NCI-H1417 (cell line): Measurements from ENCODE around the gene ABL2.
A peak's percentile ranks its signal among the peaks of the same experiment; 100 is the strongest.
"Not testable (repeated sequence)": the region's sequence is repeated elsewhere in the genome, so short reads cannot be mapped to it uniquely, and the experiment has no call there.

Experiments
- DNase-seq, 3 experiments: peaks; one replicate each; lab custom pipeline; 2025; lab: John Stamatoyannopoulos, UW

ABL2 gene

DNA sequence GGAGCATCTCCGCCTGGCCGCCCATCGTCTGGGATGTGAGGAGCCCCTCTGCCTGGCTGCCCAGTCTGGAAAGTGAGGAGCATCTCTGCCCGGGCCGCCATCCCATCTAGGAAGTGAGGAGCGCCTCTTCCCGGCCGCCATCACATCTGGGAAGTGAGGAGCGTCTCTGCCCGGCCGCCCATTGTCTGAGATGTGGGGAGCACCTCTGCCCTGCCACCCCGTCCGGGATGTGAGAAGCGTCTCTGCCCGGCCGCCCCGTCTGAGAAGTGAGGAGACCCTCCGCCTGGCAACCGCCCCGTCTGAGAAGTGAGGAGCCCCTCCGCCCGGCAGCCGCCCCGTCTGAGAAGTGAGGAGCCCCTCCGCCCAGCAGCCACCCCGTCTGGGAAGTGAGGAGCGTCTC lies 94.3 kb downstream of the ABL2 start:
- not testable (repeated sequence) for DNase-seq

DNA sequence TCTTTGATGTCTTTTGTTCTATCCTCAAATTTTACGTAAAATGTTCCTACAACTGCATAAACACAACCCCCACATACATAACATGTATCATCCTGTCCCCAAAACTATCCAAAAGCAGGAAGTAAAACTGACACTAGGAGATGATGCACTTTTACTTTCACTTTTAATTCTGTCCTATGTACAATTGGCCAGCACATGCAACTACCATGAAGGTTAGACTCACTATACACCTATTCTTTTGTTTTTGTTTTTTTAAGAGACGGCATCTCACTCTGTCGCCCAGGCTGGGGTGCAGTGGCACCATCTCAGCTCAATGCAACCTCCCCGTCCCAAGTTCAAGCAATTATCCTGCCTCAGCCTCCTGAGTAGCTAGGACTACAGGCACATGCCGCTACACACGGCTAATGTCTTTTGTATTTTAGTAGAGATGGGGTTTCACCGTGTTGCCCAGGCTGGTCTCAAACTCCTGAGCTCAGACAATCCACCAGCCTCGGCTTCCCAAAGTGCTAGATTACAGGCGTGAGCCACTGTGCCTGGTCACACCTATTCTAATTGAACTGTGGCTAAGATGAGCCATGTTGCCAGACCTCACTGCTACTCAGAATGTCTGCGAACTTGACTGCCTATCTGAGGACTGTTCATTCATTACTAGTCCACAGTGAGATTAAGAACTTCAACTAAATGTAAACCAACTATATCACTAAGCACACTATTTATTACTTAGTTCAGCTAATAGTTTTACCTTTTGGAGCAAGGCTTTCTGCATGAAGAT lies 99.6 kb downstream of the ABL2 start:
- DNase-seq, result no peak

DNA sequence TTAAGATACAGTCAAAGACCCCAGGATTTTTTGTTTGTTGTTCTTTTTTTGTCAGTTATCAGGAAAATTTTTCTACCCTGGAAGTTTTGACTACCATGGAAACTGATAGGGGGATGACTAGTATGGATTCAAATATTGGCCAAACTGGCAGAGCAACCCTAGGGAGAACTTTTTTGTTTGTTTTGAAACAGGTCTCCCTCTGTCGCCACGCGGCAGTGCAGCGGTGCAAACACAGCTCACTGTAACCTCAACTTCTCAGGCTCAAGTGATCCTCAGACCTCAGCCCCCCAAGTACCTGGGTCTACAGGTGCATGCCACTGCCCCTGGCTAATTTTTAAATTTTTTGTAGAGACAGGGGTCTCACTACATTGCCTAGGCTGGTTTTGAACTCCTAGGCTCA lies 101.0 kb downstream of the ABL2 start:
- no peak for DNase-seq

DNA sequence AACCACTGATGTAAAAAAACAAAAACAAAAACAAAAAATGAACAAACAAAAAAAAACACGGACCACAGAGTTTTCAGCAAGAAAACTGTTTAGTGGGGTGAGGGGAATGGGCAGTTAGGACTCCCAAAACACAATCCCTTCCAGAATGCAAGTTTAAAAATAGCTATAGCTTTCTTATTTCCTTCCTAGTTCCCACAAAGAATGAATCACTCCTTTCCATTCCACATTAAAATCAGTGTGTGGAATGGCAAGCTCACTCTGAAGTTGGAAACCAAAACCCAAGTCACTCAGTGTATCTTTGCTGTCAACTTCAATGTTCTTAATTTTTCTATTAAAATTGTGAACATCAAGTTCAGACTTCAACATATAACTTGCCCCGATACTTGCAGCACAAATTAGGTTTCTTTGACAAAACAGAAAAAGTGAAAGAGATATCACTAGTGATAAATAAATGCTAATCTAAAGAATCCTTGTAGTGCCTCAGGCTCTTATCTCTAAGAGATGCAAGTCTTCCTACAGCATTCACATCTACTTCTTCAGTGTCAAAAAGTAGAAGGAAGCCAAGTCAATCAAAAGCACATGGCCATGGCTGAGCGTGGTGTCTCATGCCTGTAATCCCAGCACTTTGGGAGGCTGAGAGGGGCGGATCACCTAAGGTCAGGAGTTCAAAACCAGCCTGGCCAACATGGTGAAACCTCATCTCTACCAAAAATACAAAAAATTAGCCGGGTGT lies 102.1 kb downstream of the ABL2 start:
- DNase-seq, result no peak

DNA sequence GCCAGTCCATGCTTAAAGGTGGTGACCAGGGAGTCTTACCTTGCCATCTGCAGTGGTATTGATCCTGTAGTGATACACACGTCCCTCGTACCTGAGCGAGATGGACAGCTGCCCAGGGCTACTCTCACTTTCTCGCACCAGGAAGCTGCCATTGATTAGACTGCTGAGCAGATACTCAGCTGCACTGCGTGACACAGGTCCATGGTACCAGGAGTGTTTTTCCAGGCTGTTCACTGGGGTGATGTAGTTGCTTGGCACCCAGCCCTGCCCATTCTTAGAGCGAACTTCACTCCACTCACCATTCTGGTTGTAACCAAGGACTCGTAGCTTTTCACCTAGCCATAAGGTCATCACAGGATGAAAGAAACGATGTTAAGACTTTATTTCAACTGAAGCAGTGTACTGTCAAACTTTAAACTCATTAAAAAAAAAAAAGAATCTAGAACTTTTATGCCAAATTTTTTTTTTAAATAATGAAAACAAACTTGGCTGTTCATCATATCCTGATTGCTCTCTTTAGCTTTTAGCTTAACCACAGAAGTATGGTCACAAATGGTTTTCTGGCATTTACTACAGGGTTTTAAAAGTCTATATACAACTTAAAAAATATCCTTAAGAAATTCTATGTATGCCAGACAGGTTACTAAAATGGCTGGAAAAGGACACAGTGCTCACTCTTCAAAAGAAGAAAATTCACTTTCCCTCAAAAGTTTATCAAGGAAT lies 103.0 kb downstream of the ABL2 start:
- no peak for DNase-seq

DNA sequence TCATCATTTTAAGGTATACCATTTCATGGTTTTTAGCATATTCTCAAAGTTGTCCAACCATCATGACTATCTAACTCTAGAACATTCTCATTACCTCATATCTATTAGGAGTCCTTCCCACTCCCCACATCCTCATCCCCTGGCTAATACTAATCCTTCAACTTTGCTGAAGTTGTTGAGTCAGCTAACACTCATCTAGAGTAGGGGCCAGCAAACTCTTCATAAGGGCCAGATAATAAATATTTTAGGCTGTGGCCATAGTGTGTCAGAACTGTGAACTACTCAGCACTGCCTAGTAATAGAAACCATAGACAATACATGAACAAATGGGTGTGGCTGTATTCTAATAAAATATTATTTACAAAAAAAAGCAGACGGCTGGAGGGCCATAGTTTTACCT lies 104.6 kb downstream of the ABL2 start:
- no peak for DNase-seq

DNA sequence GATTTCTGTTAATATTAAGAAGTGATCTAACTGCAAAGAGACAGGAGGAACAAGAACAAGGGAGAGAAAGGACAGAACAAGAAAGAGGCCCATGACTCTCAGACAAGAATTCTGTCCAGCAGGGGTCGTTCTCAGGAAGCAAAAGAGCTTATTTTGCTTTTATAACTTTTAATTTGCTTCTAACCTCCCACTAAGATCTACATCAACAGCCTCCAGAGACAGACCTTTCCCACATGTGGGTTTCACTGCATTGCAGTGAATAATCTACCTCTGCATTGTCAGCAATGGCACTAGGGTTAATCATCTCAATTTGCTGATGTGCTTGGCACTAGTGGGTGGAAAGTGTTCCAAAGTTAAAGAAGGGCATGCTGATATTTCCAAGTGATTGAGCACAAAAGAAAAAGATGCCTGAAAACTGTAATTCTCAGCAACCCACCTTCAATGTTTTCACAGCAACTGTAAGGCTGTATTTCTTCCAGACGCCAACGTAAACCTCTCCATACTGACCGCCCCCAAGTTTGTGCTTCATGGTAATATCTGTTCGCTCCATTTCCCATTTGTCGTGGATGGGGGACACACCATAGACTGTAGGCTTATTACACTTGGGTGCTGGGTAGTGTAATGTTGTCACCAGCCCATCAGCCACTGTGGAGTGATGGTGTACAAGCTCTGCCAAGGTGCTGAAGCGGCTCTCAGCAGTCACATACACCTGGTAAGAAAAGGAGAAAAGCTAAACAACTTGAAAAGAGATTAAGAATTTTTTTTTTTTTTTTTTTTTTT lies 108.1 kb downstream of the ABL2 start:
- no peak for DNase-seq

DNA sequence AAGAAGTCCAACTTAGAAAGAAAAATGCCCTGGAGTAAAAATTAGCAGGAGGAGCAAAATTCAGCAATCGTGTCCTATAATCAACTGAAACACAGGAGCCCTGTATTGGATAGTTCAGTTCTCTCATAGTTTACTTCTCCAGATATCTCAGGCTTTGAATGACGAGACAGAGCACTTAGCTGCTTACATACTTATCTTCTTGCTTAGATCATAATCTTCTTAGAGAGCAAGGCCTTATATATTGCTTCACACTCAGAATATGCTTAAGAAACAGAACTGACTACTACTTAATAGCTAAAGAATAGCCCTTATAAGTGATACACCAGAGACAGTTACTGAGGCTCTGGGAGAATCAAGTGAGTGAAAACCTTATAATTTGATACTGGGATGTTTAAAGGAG lies 108.7 kb downstream of the ABL2 start:
- no peak for DNase-seq

DNA sequence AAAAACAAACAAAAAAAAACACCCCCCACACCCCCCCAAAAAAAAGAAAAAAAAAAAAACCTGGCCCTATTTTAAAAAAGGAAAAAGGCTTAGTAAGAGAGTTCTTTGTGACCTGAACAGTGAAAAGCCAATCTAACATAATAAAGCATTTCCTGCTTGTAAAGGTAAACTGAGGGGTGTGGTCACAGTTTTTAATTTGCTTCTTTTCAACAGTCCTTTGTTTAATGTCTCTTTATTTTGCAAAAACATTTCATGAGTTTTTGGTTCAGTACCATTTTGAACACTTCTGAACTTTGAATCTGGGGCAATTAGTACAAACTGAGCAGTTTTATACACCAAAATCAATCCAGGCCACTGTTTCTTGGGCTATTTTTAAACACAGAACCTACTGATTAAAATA lies 110.0 kb downstream of the ABL2 start:
- no peak for DNase-seq

DNA sequence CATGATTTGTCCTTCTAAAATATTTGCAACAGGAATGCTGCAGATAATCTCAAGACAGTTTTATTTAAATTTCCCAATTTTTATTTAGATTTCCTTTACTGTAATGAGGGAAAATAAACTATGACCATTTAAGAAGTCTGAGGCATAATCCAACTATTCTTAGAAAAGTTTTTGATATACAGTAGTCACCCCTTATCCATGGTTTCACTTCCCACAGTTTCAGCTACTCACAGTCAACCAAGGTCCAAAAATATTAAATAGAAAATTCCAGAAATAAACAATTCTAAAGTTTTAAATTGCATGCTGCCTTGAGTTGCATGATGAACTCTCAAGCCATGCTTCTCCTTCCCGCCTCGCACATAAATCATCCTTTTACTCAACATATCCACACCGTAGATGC lies 114.3 kb downstream of the ABL2 start:
- DNase-seq, result no peak

DNA sequence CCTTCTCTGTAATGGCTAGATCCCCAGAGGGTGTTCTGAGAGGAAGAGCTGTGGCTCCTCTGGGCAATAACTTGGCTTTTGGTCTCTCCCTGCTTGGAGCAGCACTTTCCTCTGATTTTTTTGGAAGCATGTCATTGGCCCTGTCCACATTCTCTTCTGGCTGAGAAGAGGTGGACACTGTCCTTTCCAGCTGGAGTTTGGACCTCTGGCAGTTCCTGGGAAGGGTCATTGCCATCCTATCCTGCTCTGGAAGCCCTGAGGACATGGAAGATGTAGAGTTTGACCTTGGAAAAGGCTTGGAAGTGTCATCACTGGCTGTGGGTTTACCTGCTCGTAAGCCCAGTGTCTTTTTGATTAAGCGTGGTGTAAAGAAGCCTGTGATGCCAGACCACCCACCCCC lies 120.8 kb downstream of the ABL2 start:
- no peak for DNase-seq

DNA sequence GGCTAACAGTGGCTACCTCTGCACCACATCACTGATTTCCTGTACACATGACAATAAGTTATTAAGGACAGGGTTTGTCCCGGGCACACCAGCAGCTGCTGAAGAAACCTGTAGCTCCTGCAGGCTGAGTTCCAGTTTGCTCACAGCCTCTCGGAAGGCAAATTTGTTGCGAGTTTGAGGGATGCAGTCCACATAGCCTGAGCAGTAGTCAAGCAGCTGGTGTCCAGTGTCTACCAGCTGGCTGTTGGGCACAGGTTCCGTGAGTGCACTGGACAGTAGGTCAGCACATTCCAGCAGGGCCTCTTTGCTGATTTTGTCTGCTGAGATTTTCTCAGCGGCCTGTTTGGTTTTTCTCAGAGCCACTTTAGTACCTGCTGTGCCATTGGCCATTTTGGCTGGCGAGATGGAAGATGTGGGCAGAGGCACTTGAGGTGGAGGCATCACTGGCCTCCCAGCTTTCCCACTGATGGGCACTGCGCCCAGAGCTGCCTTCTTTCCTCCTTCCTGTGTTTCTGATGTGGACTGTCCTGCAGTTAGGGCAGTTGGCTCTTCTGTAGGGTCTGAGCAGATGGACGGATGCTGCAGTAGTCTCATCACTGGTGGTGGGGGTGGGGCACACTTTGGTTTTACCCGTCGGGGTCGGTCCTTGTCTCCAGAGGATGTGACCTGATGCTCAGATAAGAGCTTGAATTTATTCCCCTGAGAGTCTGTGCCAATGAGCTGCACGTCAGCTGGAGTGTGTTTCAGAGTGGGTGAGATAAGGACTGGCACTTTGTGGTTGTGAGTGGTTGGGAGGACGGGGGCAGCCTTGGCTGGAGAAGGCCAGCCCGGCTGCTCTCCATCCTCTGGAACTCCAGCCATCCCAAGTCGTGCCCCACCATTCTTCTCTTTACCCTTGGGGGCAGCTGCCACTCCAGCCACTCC lies 121.5 kb downstream of the ABL2 start:
- DNase-seq, result peak in 1 of 3 experiments; percentile 41

DNA sequence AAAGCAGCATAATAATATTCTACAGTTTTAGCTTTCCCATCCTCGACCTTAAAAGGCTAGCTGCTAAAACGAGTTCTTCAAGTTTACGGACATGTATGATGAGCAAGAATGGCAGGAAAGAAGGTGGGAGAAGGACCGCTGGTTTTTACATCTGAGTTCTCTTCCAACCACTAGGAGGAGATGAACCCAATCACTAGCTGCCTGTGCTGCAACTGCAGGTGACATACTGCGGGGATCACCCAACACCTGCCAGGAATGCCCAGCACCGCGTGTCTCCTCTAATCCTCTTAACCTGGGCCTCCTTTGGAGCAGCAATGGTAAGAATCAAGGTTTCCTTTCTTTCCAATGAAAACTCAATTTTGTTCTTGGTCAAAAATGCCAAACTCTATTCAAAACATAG lies 124.1 kb downstream of the ABL2 start:
- peak in 1 of 3 experiments; percentile 31 for DNase-seq

DNA sequence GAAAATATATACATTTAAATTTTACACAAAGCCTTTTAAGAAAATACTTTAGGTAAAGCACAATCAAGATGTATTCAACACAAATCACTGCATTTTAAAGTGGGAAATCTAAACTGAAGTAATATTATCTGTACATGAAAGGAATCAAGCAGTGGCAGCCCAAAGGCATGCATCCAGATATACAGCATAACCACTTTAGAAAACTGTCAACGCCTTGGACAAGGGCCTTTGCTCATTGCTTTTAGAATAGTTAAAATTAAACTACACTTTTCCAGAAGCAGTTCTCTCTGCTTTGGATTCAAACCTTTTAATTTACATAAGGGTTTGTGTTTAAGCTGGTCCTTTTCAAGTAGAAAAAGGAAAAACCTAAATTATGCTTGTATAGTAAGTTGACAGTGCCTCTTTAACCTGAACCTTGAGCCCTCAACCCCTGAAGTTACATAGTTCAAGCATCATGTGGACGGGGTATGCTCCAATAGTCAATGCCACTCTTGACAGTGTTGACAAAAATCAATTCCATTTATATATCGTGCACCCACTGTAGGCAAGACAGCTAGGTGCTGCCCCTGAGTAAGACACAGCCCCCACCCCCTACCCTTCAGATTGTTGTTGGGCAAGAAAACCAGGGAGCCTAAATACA lies 124.7 kb downstream of the ABL2 start:
- no peak for DNase-seq

DNA sequence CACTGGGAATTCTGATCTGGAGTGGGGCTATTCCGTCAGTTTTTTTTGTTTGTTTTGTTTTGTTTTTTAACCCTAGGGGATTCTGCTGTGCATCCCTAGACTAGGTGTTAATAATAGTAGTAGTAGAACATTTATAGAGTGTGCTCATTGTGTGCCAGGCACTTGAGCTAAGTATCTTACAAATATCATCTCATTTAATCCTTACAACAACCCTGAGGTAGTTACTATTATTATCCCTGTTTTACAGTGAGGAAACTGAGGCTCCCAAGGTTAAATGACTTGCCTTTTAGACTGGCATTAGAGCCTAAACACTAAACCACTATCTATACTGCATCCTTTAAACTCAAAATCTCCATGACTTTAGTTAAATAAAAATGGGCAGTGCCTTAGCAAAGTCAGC lies 125.5 kb downstream of the ABL2 start:
- no peak for DNase-seq

DNA sequence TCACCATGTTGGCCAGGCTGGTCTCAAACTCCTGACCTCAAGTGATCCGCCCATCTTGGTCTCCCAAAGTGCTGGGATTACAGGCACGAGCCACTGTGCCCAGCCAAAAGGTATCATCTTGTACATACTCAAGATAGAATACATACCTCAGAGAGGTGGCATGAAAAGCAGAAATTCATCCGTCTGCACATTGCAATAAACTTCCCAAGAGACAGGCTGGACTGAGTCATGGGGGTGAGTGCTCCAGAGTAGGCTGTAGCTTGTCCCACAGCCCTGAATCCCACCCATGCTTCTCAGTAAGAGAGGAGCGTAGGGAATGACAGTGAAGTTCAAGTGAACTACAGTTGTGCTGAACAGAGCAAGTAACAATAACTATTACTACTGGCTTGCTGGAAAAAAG lies 127.9 kb downstream of the ABL2 start:
- DNase-seq, result no peak

DNA sequence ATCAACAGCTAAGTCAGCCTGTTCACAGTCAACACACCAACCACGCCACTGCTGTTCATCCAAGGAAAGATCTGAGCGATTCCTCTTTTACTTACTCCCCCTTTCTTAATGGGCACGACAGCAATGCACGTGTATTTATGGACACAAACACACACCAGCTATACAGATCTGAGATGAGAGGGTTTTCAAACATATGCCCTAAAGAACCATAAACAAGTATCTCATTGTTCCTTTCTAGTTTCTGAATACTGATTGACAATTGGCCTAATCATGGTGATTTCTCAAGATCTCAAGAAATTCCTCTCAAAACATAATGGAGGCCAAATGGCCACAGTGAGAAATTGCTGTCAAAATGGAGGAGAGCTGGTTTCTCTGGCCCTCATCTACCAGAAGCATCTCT lies 129.6 kb downstream of the ABL2 start:
- no peak for DNase-seq

DNA sequence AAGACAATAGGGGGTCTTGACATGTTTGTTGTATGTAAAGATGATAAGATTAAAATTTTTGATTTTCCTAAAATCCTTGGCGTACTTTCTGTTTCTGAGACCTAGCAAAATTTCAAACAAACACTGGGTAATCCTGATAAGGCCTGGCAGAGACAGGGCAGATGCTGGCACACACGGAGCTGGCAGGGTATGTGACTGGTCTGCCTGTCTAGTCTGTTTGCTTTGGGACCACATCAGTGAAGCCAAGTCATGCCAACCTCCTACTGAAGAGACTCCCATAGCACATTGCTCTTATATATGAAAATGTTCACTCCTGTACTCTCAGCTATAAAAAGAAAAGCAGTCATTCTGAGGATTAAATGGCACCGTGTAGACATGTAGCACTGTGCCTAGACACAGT lies 133.6 kb downstream of the ABL2 start:
- no peak for DNase-seq

DNA sequence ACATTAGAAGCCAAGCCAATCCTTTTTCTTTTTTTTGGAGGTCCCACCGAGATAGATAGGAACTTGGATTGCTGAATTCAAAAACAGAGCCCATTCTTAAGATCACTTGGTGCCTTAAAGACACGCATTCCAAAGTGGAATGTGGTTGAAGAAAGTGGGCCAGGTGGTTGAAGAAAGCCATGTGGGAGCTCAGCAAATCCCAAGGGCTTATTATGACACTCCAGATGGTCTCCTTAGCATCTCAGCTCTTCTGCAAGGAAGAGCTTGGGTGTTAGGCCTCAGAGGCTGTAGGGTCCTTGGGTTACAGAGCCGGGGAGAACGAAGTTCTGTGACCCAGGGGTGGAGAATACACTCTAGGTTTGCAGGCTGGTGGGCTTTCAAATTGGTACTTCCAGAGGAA lies 134.1 kb downstream of the ABL2 start:
- DNase-seq, result no peak

DNA sequence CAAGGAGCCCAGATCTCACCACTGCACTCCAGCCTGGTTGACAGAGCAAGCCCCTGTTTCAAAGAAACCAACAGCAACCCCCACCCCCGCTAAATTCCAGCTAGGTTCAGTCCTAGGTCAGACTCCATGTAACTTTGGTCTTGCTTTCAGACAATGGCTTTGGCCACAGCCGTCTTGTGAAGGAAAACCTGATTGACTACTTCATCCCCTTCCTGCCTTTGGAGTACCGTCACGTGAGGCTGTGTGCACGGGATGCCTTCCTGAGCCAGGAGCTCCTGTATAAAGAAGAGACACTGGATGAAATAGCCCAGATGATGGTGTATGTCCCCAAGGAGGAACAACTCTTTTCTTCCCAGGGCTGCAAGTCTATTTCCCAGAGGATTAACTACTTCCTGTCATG lies 134.7 kb downstream of the ABL2 start:
- no peak for DNase-seq
